CD4-positive, alpha-beta T cell treated with Interleukin-15 for 4 hours (primary cell): ENCODE results near the gene SHROOM2.
"Not testable (repeated sequence)": the region's sequence is repeated elsewhere in the genome, so short reads cannot be mapped to it uniquely, and the experiment has no call there.

ENCODE experiments used
- DNase-seq: peaks from one replicate; pipeline ENCODE4 v3.0.0-alpha.2; 2020; ENCODE audit warnings: low spot score

SHROOM2 gene

GRCh38 chrX:9786798-9787635 lies 788 bp downstream of the SHROOM2 start:
- no peak for DNase-seq

GRCh38 chrX:9788911-9789310 lies 2.7 kb downstream of the SHROOM2 start:
- no peak for DNase-seq

DNA sequence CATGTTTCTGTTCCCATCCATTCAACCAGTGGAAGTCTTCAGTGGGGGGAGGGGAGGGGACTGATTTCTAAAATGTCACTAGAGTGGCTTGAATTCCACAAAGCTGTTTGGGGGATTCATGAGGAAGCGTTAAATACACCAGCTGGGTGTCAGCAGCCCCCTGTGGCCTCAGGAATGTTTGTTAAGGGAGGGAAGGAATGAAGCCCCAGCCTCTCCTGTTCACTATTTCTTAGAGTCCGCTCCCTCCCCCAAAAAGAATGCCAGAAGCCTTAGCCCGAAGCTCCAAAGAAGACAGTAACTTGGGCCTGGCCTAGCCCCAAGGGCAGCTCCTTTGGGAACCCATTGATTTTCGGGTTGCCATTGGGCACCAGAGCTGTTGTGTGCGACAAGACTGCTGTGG lies 3.3 kb downstream of the SHROOM2 start:
- DNase-seq: no peak

DNA sequence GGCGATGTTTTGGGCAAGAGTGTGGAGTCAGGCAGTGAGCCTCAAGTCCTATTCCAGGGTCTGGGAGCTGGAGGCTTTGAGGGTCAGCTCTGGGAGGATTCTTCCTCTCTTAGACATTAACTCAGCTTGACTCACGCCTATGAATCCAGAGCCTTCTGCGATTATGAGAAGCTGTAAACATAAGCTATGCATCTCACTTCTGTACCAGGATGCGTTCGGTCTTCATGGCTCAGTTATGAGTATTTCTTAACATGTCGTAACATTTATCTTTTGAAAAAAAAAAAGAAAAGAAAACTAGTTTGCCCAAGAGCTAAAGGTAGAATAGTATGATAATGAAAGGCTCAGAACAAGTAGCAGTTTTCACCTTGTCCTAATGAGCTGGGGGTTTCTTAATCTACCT lies 4.6 kb downstream of the SHROOM2 start:
- no peak for DNase-seq

DNA sequence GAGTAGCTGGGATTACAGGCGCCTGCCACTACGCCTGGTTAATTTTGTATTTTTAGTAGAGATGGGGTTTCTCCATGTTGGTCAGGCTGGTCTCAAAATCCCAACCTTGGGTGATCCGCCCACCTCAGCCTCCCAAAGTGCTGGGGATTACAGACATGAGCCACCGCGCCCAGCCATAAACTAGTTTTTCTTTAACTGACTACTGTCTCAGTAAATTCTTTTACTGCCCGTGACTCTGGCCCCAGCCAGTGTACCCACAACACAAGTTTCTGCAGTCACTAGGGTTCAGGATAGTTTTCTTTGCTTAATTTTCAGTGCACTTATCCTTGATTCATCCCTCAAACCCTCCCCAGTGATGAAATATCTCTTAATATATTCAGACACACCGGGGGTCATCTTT lies 8.3 kb downstream of the SHROOM2 start:
- no peak for DNase-seq

GRCh38 chrX:9797384-9798360 lies 11.4 kb downstream of the SHROOM2 start:
- DNase-seq: no peak

DNA sequence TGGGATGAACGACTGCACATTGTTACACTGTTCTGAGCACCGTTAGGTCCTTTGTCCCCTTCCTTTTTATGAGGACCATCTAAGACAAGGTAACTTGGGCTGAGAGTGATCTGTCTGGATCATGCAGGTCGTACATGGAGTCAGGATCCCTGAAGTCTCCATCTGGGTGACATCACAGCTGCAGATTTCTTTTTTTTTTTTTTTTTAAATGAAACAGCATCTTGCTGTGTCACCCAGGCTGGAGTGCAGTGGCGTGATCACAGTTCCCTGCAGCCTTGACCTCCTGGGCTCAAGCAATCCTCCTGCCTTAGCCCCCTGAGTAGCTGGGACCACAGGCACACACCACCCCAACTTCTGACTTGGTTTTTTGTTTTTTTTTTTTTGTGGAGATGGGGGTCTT lies 16.5 kb downstream of the SHROOM2 start:
- DNase-seq: no peak

DNA sequence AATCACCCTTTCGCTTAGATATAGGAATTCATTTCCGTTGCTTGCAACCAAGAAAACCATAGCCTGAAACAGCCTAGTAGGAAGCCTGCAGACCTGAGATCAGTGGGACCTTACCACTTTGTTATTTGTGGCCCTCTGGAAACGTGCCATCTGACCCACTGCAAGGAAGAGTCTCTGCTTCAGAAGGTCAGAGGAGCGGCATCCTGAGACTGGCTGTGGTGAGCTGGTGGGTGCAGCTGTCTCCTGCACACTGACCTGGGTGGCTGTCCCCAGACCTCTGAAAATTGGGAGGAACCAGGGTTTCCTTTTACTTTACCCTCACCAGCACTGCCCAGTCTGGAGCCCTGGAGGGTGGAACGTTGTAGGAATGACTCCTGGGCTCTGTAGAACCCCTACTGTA lies 18.2 kb downstream of the SHROOM2 start:
- no peak for DNase-seq

- no peak for DNase-seq
Observed at GRCh38 chrX:9805956-9806355, 19.7 kb downstream of the SHROOM2 start.

GRCh38 chrX:9807355-9808182 lies 21.3 kb downstream of the SHROOM2 start:
- no peak for DNase-seq

DNA sequence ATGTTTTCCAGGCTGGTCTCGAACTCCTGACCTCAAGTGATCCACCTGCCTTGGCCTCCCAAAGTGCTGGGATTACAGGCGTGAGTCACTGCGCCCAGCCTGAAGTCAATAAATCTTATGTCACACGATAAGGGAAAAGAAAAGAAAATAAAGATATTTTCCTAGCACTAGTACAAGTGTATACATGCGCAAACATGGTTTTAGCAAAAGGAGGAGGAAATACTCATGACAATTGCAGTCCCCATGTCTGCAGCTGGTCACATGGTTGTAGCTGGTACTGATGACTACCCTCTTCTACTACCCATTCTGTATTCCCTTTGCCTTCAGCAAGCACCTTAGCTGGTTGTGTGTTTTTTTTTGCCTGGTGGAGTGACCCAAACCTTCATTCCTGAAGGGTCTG lies 23.6 kb downstream of the SHROOM2 start:
- DNase-seq: not testable (repeated sequence)

GRCh38 chrX:9811086-9811485 lies 24.9 kb downstream of the SHROOM2 start:
- not testable (repeated sequence) for DNase-seq

- DNase-seq: no peak
Observed at GRCh38 chrX:9816084-9816700, 30.0 kb downstream of the SHROOM2 start.

- DNase-seq: no peak
Observed at GRCh38 chrX:9821572-9821971, 35.3 kb downstream of the SHROOM2 start.

- DNase-seq: no peak
Observed at GRCh38 chrX:9824554-9824953, 38.3 kb downstream of the SHROOM2 start.

DNA sequence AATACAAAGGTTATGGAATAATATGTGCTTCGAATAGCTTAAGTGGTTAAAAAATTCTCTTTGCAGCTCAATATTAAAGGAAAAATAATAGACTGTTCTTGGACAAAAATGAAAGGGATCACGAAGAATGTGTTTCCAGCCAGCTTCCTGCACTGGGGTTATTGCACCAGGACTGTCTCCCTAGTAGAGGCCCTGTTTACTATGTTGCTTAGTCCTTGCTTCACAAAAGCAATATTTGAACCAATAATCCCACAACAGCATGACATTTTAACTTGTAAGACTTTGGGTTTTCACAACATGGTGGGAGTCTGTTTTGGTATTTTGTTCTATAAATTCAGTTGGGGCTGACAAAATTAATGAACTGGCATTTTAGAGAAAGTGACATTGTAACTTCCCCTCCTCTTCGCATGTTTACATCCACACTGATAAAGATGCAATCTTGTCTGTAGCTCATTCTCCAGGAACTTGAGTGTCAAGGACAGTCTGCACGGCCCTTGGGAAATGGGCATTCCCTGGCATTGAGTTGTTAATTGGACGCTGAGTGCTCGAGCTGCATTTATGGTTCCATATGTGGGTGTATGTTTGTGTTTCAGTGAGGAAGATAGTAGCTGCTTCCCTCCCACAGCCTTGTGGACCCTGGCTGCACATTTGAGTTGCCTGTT lies 39.0 kb downstream of the SHROOM2 start:
- no peak for DNase-seq

DNA sequence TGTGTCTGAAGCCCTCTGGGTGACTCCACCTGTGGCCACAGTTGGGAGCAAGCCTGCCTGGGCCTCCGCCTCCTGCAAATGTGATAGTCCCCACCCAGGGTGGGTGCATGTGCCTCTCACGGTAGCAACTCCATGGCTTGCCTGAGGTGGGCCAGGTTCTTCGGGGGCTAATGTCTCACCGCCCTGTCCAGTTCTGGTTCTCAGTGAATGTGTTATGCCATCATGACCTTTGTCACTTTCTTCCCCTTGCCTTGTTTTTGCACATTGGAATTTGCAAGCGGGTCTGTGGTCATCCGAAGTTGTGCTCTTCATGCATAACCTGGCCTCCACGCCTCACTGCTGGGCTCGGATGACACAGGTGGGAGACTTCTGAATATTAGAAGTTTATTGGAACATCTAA lies 39.7 kb downstream of the SHROOM2 start:
- DNase-seq: no peak

- no peak for DNase-seq
Observed at GRCh38 chrX:9829308-9830267, 43.4 kb downstream of the SHROOM2 start.

DNA sequence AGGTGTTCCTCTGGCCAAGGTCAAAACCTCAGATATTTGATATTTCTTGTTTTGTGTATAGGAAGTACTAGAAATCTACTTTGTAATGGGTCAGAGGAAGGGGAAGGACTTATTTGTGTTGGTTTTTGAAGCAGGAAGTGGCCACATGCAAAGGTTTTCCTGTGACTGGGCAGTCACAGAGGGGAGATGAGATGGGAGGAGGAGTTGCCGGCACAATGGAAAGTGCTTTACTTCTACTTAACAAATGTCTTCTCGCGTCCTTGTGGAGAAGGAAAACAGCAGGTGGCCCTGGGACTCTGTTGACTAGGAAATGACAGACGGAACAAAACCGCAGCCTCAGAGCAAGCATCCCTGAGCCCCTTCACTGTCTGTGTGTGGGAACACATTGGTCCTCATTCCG lies 46.6 kb downstream of the SHROOM2 start:
- DNase-seq: no peak
